A673 (cell line): ENCODE results near the gene TMEM184A. TPM values are rescaled to one million over a fixed set of nuclear protein-coding genes. Genes with fewer than 3 reads are reported as not detected.

Experiments used
- BruUV-seq: library from RNA; stranded (reverse); fragments of 400-500 nt; replicated peaks from 2 replicates; lab custom pipeline; 2021; lab: Mats Ljungman, UMichigan
- CTCF ChIA-PET: fragments of 300-600 bp; sonication (Branson Sonifier 250); formaldehyde crosslinking; loops from one replicate; lab custom pipeline; 2022; ENCODE audit warnings: antibody characterized with exemption; lab: Charles Lee
- POLR2A ChIA-PET: fragments of 300-600 bp; sonication (Branson Sonifier 250); formaldehyde crosslinking; loops from one replicate; lab custom pipeline; 2022; ENCODE audit warnings: antibody characterized with exemption; ENCODE audit not compliant: low non-redundant PET; lab: Charles Lee
- DNase-seq: peaks from one replicate; pipeline ENCODE4 v3.0.0-alpha.2; 2015; ENCODE audit warnings: low spot score
- H3K27ac ChIP-seq: fragments of 200-600 bp; sonication (generic); 2 replicates; pipeline ENCODE4 v1.5.1; 2016; ENCODE audit warnings: mixed run types, low read depth, mild to moderate bottlenecking, mixed read lengths, antibody characterized with exemption, low read length; ENCODE audit not compliant: poor library complexity, severe bottlenecking
- H3K27me3 ChIP-seq: fragments of 200-600 bp; sonication (generic); replicated peaks from 2 replicates; pipeline ENCODE4 v1.6.1; 2017; ENCODE audit warnings: mixed run types, low read depth, mild to moderate bottlenecking, mixed read lengths, antibody characterized with exemption, low read length; ENCODE audit not compliant: insufficient read depth, poor library complexity
- H3K36me3 ChIP-seq: fragments of 200-600 bp; sonication (generic); 2 replicates; pipeline ENCODE4 v1.6.1; 2016; ENCODE audit warnings: mixed run types, mild to moderate bottlenecking, mixed read lengths, antibody characterized with exemption, low read length; ENCODE audit not compliant: insufficient read depth, poor library complexity, severe bottlenecking
- H3K4me1 ChIP-seq: fragments of 200-600 bp; sonication (generic); 2 replicates; pipeline ENCODE4 v1.6.1; 2017; ENCODE audit warnings: mixed run types, mild to moderate bottlenecking, mixed read lengths, antibody characterized with exemption, low read length; ENCODE audit not compliant: insufficient read depth, poor library complexity, severe bottlenecking
- H3K4me3 ChIP-seq: fragments of 200-600 bp; sonication (generic); 2 replicates; pipeline ENCODE4 v1.5.1; 2016; ENCODE audit warnings: low read depth, mixed run types, mild to moderate bottlenecking, mixed read lengths, low read length; ENCODE audit not compliant: poor library complexity, severe bottlenecking
- H3K9me3 ChIP-seq: fragments of 200-600 bp; sonication (generic); 2 replicates; pipeline ENCODE4 v1.6.1; 2016; ENCODE audit warnings: mixed run types, low read depth, mild to moderate bottlenecking, mixed read lengths, antibody characterized with exemption, low read length; ENCODE audit not compliant: poor library complexity, severe bottlenecking
- EZH2 ChIP-seq: fragments of 200-600 bp; sonication (generic); IDR thresholded peaks from 2 replicates; pipeline ENCODE4 v1.6.1; 2017; ENCODE audit warnings: borderline replicate concordance, low read depth, mild to moderate bottlenecking, mixed read lengths, antibody characterized with exemption, low read length; ENCODE audit not compliant: poor library complexity, severe bottlenecking
- intact Hi-C: fragments of 100-400 bp; cut with micrococcal nuclease; formaldehyde crosslinking; loops from one replicate; pipeline ENCODE4 v1.10.0; 2022; ENCODE audit not compliant: unreplicated experiment
- total RNA-seq: library from RNA; stranded (reverse); gene quantifications from 2 replicates; pipeline ENCODE4 v1.2.3, GENCODE V29; 2021
- TF ChIP-seq, protein P1 (sequence below): fragments of 300-800, 200-600 bp; sonication (generic); conservative IDR thresholded peaks from 2 replicates; pipeline ENCODE4 v1.5.1; 2017; ENCODE audit warnings: low read depth, mild to moderate bottlenecking, antibody characterized with exemption, low read length, moderate library complexity, mixed read lengths

TMEM184A gene
- total RNA-seq, 1 experiment from 2014 or later: not detected

- ChIA-PET POLR2A (interaction anchor here (0.6 kb wide), 1 partner anchor 765 kb away, joined by 7 read pairs; no protein-coding TSS in a partner anchor), CTCF (no interaction called here)
- Histone ChIP-seq H3K27me3 (no peaks in the 10 kb centered on the region), H3K4me1 (peaks cover 11% of the 10 kb centered on the region), H3K36me3 (no peaks in the 10 kb centered on the region), H3K9me3 (no peaks in the 10 kb centered on the region), H3K4me3 (no peak overlapping the region), H3K27ac (no peak overlapping the region)
- TF ChIP-seq, protein P1, sequence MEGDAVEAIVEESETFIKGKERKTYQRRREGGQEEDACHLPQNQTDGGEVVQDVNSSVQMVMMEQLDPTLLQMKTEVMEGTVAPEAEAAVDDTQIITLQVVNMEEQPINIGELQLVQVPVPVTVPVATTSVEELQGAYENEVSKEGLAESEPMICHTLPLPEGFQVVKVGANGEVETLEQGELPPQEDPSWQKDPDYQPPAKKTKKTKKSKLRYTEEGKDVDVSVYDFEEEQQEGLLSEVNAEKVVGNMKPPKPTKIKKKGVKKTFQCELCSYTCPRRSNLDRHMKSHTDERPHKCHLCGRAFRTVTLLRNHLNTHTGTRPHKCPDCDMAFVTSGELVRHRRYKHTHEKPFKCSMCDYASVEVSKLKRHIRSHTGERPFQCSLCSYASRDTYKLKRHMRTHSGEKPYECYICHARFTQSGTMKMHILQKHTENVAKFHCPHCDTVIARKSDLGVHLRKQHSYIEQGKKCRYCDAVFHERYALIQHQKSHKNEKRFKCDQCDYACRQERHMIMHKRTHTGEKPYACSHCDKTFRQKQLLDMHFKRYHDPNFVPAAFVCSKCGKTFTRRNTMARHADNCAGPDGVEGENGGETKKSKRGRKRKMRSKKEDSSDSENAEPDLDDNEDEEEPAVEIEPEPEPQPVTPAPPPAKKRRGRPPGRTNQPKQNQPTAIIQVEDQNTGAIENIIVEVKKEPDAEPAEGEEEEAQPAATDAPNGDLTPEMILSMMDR: no peak
- TF ChIP-seq EZH2: no peak
- no TSS peak for BruUV-seq
- DNase-seq: no peak
- intact Hi-C loops: loop anchor here (5.0 to 10.0 kb wide), 2 partner anchors 631 to 779 kb away; partner anchors contain the start of gene EIF3B
Measured at GRCh38 chr7:1575809-1576208, 19.8 kb upstream of the TMEM184A start.

GRCh38 chr7:1572111-1572822 is 16.3 kb upstream of the TMEM184A start:
- H3K27me3 ChIP-seq: no peaks in the 10 kb centered on the region
- BruUV-seq: no TSS peak
- TF ChIP-seq, protein P1: no peak
- TF ChIP-seq EZH2: no peak
- no peak for DNase-seq
- H3K4me3 ChIP-seq: no peak overlapping the region
- H3K4me1 ChIP-seq: peaks cover 27% of the 10 kb centered on the region
- POLR2A ChIA-PET: no interaction called here
- H3K36me3 ChIP-seq: no peaks in the 10 kb centered on the region
- intact Hi-C loops: loop anchor here (10.0 kb wide), 1 partner anchor 783 kb away; the partner anchor contains the start of gene EIF3B
- CTCF ChIA-PET: no interaction called here
- no peak overlapping the region for H3K27ac ChIP-seq
- H3K9me3 ChIP-seq: no peaks in the 10 kb centered on the region

DNA sequence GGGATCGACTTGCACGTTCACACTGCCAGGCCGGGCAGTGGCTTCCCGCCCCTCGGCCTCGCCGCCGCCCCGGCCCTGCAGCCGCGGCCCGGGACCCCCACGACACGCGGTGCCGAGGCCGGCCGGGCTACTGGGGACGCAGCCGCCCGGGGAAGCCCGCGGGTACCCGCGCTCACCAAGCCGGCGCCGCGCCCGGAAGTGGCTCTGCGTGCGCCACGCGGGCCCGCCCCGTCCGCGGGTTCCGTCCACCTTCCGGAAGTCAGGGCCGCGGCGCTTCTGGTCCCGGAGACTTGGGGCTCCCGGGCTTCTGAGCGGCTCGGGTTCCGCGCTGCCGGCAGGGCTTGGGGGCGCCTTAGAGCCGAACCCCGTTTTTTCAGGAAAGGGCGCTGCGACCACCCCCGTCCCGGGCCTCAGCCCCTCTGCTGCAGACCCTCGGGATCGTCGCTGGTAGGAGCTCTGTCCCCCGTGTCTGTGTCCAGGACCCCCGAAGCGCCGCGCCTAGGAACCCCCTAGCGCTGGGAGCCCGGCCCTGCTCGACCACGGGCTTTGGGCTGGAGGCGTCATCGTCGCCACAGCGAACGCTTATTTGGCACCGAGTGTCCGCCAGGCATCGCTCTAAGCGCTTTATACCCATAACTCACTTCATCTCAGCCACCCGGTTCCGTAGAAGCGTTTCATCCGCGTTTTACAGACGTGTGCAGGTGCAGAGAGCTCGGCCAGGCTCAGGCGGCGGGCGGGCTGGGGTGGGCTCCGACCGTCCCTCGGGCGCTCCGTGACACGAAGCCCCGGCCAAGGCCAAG is 14.0 kb upstream of the TMEM184A start, which contains the start of gene PSMG3:
PSMG3 (minus strand) TSS at position 200 of the 800 bp plus-strand sequence. CDS start 693 bp downstream, outside the sequence.
- CTCF ChIA-PET: no interaction called here
- H3K27me3 ChIP-seq: no peaks in the 10 kb centered on the region
- H3K4me1 ChIP-seq: peaks cover 35% of the 10 kb centered on the region
- POLR2A ChIA-PET: no interaction called here
- H3K9me3 ChIP-seq: no peaks in the 10 kb centered on the region
- BruUV-seq: no TSS peak
- peak within 1 kb of the TSS; percentile 97 for H3K4me3 ChIP-seq
- TF ChIP-seq, protein P1: peak; percentile 23; the same call in 1 of the 2 replicates
- TF ChIP-seq EZH2: no peak
- peak within 1 kb of the TSS; percentile 95 for H3K27ac ChIP-seq
- peak; percentile 97 for DNase-seq
- H3K36me3 ChIP-seq: peaks cover 5% of the 10 kb centered on the region
- intact Hi-C loops: loop anchor here (10.0 kb wide), 1 partner anchor 785 kb away; the partner anchor contains the start of gene EIF3B
